Occipital lobe (tissue), 2 donors: ENCODE results near the gene PRTFDC1. TPM values are rescaled to one million over a fixed set of nuclear protein-coding genes. Genes with fewer than 3 reads are reported as not detected.
"Not testable (repeated sequence)": the region's sequence is repeated elsewhere in the genome, so short reads cannot be mapped to it uniquely, and the experiment has no call there.

Experiments used
- DNase-seq: peaks from one replicate; lab custom pipeline; 2025; lab: John Stamatoyannopoulos, UW
- total RNA-seq: library from RNA; depleted of rRNA; stranded (reverse); fragments of >200 nt; gene quantifications from one replicate; pipeline ENCODE4 v1.2.3, GENCODE V29; 2014

Gene PRTFDC1
- total RNA-seq, 1 donor from 2014 or later = 35.7 TPM

DNA sequence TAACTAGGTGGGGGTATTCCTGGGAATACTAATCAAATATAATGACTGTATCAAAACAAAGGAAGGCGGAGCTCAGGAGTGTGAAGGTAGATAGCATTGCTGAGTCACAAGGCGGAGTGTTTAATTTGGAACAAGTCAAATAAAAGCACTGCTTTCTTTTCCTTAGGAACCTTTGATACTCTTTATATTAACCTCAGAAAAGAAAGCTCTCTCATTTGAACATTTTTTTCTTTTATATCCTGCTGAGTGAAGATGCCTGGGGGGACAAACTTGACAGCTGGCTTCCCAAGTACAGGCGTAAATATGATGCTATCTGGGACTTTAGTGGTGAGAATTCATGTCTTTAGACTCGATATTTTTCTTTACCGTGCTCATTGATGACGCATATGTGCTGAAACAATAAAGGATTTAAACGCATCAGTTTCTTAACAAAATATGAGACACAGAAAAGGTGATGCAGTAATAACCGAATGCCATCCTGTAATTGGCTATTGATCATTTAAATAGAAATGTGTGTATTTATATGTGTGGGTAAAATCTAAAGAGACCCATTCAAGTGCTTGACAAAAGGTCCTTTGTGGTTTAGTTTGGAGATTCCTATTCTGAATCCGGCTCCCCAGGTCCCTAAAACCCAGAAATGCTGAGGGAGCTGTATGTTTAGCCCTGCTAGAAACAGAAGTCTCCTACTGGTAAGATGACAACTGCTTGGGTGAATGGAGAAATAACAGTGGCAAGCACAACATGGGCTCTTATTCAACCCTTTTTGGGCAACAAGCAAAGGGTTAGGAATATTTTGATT lies 102.7 kb downstream of the PRTFDC1 start:
- no peak for DNase-seq

DNA sequence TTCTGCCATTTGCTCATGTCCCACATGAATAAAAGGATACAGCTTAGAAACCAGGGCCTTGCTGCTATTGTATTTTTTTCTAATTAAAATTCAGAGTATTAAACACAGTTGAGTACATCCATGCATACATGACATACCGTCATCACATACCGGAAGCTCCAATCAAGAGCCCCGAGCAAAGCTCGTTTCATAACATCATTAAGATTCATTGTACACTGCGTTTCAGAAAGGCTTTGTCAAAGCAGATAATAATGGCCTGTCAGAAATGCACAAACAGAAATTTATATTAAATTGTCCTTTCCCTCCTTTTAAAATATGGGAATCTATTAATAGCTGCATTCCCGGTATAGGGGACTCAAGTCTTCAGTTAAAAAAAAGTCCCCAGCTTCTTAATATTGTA lies 103.4 kb downstream of the PRTFDC1 start:
- DNase-seq = no peak

DNA sequence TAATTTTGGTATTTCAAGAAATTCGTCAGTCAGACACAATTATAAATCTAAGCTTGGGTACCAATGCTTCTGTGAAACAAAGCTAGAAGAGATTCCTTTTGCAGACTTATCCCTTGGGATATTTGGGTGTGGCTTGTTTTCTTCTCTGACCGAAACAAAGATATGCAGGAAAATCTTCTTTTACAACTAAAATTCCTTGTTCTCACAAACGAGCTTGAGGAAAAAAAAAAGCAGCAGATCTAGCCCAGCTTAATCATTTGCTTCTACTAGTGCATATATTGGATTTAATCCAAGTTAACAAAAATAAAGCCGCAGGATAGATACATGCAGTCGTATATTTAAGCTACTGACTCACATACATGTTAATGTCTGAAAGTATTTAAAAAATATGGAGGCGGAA lies 104.2 kb downstream of the PRTFDC1 start:
- no peak for DNase-seq

DNA sequence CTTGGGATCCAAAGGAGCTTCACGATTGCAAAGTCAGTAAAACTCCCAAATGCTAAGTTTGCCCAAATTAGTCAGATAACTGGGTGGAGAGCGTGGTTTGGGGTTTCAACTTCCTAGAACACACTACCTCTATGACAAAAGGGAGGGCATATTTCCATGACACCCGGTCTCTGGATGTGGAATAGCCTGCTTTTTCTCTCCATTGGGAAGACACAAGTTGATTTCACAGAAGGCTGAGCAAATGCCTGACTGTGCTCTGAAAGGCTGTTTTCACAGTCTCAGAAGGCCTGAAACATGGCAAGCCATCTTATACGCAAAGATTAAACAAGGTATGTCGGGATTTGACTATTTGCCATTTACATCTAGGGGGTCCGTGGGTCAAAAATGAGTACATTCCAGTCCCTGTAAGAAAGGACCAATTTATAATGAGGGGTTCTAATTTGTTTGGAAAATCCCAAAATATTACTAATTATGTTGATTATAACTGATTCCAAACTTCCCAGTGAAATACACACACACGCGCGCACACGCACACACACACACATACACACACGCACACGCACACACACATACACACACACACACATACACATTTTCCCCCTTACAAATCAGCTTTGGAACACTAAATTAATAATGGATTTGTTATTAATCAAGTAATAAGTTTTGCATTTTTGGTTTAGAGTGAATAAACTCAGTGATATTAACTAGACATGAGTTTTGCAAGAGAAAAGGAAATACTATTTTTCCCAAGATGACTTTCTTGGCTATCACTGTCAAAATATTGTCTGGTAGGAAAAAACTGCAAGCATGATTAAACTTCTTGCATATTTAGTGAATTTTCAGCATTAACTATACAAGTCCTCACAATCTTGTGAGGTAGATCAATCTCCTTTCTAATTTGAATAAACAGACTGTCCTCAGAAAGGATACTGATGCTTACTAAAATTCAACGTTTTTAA lies 105.0 kb downstream of the PRTFDC1 start:
- no peak for DNase-seq

DNA sequence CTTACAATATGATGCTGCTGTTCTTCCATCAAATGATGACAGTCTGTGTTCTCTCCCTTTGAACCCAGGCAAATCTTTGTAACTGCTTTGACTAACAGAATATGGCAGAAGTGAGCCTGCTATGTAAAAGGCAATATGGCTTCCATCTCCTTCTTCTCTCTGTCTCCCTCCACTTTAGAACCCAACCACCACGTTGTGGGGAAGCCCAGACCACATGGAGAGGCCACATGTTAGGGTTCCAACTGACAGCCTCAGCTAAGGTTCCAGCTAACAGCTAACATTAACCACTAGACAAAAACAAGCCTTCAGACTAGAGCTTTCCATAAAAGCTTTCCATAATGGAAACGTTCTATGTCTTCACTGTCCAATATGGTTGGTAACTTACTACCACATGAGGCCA lies 107.7 kb downstream of the PRTFDC1 start:
- no peak for DNase-seq

DNA sequence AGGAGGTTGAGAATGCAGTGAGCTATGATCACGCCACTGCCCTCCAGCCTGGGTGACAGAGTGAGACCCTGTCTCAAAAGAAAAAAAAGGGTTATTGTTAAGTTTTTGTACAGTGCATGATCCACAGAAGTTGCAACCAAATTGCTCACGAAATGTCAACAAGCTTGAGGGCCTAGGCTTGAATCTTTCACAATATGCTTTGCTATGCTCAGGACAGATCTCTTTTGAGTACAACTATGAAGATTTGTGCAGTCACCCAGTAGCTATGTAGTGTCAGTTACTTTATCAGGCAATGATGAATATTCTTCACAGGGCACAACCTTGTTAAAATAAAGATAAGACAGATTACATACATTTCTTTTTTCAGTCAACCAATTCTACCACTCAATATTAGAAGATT lies 109.2 kb downstream of the PRTFDC1 start:
- no peak for DNase-seq

DNA sequence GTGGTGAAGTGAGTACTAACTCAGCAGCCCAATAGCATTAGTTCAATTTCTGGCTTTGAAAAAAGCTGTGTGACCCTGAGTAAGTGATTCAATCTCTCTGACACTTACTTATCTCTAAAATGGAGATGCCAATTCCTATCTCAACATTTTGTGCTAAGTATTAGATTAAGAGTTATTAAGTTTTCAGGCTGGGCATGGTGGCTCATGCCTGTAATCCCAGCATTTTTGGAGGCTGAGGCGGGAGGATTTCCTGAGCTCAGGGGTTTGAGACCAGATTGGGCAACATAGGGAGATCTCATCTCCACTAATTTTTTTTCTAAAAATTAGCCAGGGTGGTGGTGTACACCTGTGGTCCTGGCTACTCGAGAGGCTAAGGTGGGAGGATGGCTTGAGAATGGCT lies 109.5 kb downstream of the PRTFDC1 start:
- no peak for DNase-seq

DNA sequence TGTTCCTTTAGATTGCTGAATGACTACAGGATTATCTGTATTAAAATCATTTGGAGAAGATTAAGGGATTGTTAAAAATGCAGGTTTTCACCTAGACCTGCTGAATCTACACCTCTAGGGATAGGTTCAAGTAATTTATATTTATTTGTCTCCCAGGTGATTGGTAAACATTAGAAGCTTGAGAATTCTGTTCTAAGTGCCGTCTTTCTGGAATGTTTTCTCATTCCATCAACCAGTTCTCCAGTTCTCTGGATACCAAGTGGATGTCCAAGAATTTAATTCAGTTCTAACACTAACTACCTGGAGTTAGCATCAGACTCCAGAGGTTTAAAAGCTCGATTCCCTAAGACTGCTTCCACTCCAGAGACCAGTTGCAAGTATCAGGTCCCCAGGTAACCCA lies 110.9 kb downstream of the PRTFDC1 start:
- DNase-seq = no peak

DNA sequence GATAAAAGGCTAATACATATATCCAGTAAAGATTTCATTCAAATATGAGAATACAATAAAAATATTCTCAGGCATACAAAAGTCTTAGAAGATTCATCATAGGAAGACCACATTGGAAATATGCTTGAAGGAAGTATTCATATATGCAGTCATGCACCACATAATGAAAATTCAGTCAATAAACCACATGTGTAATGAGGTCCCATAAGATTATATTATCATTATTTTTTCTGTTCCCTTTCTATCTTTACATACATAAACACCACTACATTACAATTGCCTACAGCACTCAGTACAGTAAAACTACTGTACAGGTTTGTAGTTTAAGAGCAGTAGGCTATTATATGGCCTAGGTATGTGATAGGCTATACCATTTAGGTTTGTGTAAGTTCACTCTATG lies 111.6 kb downstream of the PRTFDC1 start:
- DNase-seq = no peak

DNA sequence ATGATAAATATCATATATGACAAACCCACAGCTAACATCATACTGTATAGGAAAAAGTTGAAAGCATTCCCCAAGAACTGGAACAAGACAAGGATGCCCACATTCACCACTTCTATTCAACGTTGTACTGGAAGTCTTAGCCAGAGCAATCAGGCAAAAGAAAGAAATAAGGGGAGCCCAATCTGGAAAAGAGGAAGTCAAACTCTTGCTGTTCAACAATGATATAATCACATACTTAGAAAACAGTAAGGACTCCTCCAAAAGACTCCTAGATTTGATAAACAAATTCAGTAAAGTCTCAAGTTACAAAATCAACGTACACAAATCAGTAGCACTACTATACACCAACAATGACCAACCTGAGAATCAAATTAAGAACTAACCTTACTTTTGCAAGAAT lies 114.6 kb downstream of the PRTFDC1 start:
- DNase-seq = not testable (repeated sequence)

DNA sequence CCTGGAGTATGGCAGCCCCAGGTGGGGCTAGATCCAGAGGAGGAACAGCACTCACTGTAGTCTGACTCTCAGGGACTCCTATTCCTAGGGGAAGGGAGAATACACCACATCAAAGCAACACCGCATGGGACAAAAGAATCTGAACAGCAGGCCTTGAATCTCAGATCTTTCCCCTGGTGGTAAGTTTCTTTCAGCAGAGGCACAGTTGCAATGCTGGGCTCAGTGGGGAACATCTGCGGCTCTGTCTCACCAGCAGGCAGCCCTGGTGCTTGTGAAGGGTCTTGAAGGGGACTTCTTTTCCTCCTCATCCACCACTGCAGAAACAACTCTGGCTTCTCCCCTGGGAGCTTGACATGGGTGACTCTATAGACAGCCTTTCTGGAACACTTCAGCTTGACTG lies 117.5 kb downstream of the PRTFDC1 start:
- no peak for DNase-seq

DNA sequence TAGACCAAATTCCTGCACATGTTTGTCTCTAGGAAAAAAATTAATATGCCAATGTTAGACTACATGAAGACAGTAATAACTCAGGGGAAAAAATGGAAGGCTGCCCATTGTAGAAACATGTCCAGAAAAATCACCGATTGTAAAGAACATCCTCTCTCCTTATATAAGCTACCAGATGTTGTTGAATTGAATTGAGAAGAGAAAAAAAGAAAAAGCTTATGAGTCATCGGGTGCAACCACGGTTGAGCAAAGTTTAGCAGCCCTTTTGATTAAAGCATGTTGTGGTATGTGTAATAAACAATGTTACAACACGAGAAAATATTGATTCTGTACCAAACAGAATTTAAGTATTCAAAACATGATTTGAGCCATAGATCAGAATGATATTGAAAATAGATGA lies 126.4 kb downstream of the PRTFDC1 start:
- DNase-seq = no peak

DNA sequence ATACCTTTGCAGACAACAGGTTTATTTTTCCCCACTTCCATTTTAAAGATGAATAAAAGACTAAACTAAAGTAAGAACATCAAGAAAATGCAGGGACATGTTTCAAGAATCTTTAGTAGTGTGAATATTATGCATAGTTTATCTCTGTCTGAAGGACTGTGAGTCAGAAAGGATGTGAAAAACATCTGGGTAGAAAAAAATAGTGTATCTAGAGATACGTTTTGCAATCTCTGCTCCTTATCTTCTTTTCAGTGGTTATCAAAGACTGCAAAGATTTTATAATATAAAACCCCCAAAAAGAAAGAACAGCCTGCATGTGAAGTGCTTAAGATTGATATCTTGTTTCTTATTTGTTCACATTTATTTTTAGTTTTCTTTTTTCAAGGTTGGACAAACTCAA lies 126.9 kb downstream of the PRTFDC1 start:
- DNase-seq = no peak

DNA sequence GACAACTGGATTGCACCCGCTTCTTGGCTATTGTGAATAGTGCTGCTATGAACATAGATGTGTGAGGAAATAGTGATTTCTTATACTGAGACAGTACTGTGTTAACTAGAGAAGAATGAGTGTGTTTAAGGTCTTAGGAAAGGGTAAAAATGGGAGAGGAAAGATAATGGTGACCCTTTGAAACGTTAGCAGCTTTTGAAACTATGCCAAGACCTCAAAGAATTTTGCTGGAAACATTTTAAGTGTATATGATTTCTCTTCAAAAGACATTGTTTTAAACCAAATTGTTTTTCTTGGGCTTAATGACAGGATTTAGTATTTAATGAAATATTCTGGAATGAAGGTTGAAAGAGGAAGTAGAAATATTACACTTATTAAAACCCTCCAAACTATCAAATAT lies 127.9 kb downstream of the PRTFDC1 start:
- DNase-seq = no peak

DNA sequence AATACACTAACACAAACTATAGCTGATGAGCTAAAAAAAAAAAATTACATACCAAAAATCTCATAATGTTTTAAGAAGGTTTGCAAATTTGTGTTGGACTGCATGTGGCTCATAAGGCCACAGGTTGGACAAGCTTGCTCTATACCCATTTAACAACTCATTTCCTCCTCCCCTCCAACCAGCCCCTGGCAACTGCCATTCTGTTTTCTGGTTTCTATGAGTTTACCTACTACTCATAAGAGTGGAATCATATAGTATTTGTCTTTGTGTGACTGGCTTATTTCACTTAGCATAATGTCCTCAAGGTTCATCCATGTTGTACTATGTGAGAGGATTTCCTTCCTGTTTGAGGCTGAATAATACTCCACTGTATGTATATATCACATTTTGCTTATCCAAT lies 128.3 kb downstream of the PRTFDC1 start:
- no peak for DNase-seq

DNA sequence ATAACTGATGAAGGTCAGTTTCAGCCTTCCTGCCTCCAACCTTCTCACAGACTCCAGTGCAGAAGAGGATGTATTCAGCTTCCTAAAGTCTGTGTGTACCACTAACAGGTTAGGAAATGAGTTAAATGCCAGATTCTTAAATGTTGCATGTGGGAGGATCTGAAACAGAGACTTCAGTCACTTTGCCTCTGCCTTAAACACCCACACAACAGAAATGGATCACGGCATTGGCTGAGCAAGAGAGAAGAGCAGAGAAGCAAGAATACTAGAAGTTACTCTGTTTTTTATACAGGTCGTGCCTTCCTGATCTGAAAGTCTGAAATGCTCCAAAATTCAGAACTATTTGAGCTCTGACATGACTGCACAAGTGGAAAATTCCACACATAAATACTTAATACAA lies 129.8 kb downstream of the PRTFDC1 start:
- DNase-seq = peak; percentile 24

DNA sequence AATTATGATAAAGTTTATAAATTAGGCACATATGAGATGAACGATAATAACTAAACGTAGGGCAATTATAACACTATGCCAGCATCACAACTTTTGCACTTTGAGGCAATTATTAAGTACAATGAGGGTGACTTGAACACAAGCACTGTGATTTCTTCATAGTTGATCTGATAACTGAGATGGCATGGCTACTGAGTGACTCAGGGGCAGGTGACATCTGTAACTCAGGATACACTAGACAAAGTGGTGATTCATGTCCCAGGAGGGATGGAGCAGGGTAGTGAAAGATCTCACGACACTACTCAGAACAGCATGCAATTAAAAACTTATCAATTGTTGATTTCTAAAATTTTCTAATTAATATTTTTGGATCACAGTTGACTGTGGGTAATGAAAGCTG lies 130.4 kb downstream of the PRTFDC1 start:
- no peak for DNase-seq

DNA sequence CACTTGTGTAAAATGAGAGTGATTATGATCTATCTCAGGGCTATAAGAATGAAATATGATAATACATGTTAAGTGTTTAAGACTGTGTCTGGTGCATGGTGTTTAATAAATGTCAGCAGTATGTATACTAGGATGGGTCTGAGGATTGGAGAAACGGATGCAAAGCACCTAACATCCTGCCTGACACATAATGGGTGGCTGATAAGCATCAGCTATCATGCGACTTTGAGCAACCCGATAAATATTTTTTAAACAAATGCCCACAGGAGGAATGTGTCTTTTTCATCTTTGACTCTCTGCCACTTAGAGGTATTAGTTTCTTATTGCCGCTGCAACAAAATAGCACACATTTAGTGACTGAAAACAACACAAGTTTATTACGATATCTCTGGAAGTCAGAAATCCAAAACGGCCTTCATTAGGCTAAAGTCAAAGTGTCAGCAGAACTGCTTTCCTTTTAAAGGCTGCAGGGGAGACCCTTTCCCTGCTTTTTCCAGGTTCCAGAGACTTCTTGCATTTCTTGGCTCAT lies 135.5 kb downstream of the PRTFDC1 start:
- DNase-seq = no peak

DNA sequence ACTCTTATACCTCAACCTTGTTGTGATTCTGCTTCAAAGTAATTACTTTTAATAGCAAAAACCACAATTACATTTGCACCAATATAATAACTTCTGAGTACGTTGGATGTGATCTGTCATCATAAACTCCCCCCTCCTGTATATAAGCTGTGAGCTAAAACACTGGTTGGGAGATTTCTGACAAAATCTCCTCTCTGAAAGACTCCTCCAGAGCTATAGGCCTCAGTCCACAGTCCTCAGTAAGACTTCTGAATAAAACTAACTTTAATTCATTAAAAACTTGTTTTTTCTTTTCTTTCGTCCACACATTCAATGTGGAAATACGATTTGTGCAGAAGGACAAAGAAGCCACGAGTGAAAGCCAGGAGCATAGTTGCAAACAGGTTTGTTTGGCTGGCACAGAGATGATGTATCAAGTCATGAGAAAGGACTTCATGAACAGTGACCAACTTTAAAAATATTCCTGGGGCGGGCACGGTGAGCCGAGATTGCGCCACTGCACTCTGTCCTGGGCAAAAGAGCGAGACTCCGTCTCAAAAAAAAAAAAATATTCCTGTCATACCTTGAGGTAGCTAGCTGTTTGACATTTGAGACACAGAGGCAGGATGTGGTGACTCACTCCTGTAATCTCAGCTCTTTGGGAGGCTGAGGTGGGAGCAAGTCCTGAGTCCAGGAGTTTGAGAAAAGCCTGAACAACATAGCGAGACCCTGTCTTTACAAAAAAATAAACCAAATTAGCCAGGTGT lies 137.7 kb downstream of the PRTFDC1 start:
- no peak for DNase-seq

DNA sequence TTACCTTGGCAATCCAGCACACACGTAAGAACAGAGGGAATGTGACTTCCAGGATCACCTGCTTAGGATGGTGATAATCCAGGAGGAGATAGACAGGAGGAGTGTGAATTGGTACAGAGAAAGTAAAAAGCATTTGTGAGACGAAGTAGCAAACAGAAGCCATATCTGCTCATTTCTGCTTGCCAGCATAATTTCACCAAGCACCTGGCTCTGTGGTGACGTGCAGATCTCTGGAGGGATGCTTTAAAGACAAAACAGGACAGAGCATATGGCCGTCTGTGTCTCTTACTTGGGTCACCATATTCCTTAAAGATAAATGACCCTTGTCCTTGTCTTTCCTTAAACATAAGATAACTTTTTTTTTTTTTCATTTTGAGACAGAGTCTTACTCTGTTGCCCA lies 138.6 kb downstream of the PRTFDC1 start:
- no peak for DNase-seq

DNA sequence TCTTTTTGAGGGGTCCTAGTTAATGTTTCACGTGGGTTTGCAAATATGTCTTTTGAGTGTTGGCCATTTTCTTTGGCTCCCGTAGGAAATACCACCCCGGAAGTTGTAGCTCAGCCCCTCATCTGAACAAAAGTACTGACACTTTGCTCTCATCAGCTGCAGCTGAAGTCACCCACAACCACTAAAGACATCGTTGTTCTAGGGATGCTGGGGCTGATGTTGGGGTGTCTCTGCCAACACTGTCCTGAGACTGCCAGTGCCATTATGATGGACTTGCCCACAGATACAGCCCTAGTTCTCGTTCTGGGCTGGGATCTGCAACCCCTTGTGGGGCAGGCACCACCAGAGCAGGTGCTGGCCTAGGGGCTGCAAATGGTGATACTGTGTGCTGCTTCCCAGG lies 146.1 kb downstream of the PRTFDC1 start:
- peak; percentile 7 for DNase-seq

DNA sequence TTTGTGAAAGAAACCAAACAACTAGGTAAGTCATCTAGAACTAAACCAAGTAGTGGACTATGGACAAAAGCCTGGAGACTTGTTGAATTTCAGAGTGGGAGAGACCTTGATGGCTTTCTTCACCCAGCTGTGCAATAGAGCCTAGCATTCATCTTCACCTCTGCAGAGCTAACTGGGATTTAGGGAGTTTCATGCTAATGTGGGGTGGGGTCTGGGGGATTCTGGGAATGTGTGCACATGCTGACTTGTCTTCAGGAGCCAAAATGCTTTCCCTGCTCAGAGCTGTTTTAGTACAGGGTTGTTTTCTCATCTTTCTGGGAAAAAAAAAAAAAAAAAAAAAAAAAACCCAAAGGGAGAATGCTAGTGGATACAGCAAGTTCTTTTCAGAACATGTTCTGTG lies 147.4 kb downstream of the PRTFDC1 start:
- no peak for DNase-seq
